GM19238 (cell line): ENCODE data around the gene DDX47.
"Not testable (repeated sequence)": the region's sequence is repeated elsewhere in the genome, so short reads cannot be mapped to it uniquely, and the experiment has no call there.

Experiments used
- DNase-seq: peaks from one replicate; pipeline ENCODE4 v3.0.0; 2011; ENCODE audit warnings: low spot score; ENCODE audit not compliant: insufficient read length

The DDX47 gene

GRCh38 chr12:12796928-12797793 lies 16.0 kb upstream of the DDX47 start:
- no peak for DNase-seq

GRCh38 chr12:12797794-12798152 lies 15.4 kb upstream of the DDX47 start:
- DNase-seq = no peak

- DNase-seq = no peak
Observed at GRCh38 chr12:12798480-12798879, 14.7 kb upstream of the DDX47 start.

- DNase-seq = no peak
Observed at GRCh38 chr12:12799163-12799920, 13.8 kb upstream of the DDX47 start.

- DNase-seq = no peak
Observed at GRCh38 chr12:12800406-12801180, 12.6 kb upstream of the DDX47 start.

GRCh38 chr12:12801656-12802055 lies 11.5 kb upstream of the DDX47 start:
- DNase-seq = not testable (repeated sequence)

GRCh38 chr12:12803186-12803585 lies 10.0 kb upstream of the DDX47 start:
- DNase-seq = peak; percentile 63

- DNase-seq = no peak
Observed at GRCh38 chr12:12804011-12804410, 9.1 kb upstream of the DDX47 start.

- no peak for DNase-seq
Observed at GRCh38 chr12:12804432-12804886, 8.7 kb upstream of the DDX47 start.

- DNase-seq = no peak
Observed at GRCh38 chr12:12806784-12807516, 6.2 kb upstream of the DDX47 start.

- not testable (repeated sequence) for DNase-seq
Observed at GRCh38 chr12:12807517-12807903, 5.6 kb upstream of the DDX47 start.

- DNase-seq = peak; percentile 37
Observed at GRCh38 chr12:12807970-12808702, 5.0 kb upstream of the DDX47 start.

GRCh38 chr12:12810553-12811021 lies 2.6 kb upstream of the DDX47 start:
- DNase-seq = no peak

GRCh38 chr12:12811343-12811742 lies 1.8 kb upstream of the DDX47 start:
- DNase-seq = no peak

- DNase-seq = no peak
Observed at GRCh38 chr12:12812174-12812573, 972 bp upstream of the DDX47 start.

- DNase-seq = no peak
Observed at GRCh38 chr12:12812618-12813119, 477 bp upstream of the DDX47 start.

- DNase-seq = no peak
Observed at GRCh38 chr12:12817616-12818015, 4.5 kb downstream of the DDX47 start.

- DNase-seq = no peak
Observed at GRCh38 chr12:12818701-12819100, 5.6 kb downstream of the DDX47 start.

- DNase-seq = no peak
Observed at GRCh38 chr12:12819221-12819620, 6.1 kb downstream of the DDX47 start.

GRCh38 chr12:12819752-12820311 lies 6.7 kb downstream of the DDX47 start:
- DNase-seq = no peak
